LNCaP clone FGC (cell line): ENCODE measurements around the gene PPARD.
"Not testable (repeated sequence)": the region's sequence is repeated elsewhere in the genome, so short reads cannot be mapped to it uniquely, and the experiment has no call there.

Experiments used
- DNase-seq: peaks from one replicate; pipeline ENCODE4 v3.0.0-alpha.2; 2011; ENCODE audit warnings: low read depth
- H3K4me3 ChIP-seq: 2 replicates; pipeline ENCODE4 v1.5.1; 2011; ENCODE audit warnings: mild to moderate bottlenecking, low read depth, low read length, control low read depth
- TF ChIP-seq, protein P1 (sequence below): IDR thresholded peaks from 2 replicates; pipeline ENCODE4 v1.5.1; 2012; ENCODE audit warnings: mild to moderate bottlenecking; ENCODE audit not compliant: control insufficient read depth, insufficient read depth; ENCODE audit errors: extremely low read depth

The PPARD gene

DNA sequence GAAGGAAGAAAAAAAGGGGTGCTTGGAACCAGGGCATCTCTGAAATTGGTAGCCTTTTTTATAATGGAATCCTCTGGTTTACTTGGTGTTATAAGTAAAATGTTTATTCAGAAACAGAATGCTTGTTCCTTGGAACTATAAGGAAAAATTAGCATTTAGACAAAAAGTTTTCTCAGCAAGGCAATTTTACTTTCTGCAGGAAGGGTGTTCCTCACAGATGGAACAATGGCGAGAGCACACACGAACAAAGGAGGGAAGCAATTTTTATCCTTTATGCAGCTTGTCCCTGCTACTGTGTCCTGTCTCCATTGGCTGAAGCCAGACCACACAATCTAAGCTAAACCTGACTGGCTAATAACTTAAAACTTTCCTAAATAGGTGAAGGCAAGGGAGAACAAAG, 87.1 kb downstream of the PPARD start:
- DNase-seq: no peak
- TF ChIP-seq, protein P1, sequence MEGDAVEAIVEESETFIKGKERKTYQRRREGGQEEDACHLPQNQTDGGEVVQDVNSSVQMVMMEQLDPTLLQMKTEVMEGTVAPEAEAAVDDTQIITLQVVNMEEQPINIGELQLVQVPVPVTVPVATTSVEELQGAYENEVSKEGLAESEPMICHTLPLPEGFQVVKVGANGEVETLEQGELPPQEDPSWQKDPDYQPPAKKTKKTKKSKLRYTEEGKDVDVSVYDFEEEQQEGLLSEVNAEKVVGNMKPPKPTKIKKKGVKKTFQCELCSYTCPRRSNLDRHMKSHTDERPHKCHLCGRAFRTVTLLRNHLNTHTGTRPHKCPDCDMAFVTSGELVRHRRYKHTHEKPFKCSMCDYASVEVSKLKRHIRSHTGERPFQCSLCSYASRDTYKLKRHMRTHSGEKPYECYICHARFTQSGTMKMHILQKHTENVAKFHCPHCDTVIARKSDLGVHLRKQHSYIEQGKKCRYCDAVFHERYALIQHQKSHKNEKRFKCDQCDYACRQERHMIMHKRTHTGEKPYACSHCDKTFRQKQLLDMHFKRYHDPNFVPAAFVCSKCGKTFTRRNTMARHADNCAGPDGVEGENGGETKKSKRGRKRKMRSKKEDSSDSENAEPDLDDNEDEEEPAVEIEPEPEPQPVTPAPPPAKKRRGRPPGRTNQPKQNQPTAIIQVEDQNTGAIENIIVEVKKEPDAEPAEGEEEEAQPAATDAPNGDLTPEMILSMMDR: no peak
- H3K4me3 ChIP-seq: no peak overlapping the region

DNA sequence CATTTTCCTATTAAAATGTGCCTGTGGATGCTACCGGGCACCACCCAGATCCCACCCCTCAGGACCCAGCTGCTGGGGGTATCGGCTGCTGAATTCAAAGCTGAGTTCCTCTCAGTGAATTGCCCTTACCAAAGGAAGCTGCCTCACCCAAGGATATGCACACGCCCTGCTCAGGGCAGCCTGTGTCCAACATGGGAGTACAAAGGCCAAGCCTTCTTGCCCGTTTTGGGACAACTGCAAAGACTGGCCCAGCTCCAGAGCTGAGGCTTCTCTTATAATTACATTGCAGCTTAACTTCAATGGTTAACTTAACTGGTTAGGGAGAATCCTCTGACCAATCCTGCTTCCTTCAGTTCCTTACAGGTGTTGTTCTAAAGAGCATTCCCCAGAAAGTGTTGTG, 89.9 kb downstream of the PPARD start:
- TF ChIP-seq, protein P1: no peak
- H3K4me3 ChIP-seq: no peak overlapping the region
- DNase-seq: no peak

DNA sequence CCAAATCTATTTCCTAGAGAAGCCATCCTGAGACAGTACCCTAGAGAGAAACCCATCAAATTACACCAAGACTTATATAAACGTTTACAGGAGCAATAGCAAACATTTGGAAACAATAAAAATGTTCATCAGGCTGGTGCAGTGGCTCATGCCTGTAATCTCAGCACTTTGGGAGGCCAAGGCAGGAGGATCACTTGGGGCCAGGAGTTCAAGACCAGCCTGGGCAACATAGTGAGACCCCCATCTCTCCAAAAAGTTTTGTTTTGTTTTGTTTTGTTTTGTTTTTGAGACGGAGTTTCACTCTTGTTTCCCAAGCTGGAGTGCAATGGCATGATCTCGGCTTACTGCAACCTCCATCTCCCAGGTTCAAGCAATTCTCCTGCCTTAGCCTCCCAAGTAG, 90.3 kb downstream of the PPARD start:
- not testable (repeated sequence) for H3K4me3 ChIP-seq, DNase-seq

DNA sequence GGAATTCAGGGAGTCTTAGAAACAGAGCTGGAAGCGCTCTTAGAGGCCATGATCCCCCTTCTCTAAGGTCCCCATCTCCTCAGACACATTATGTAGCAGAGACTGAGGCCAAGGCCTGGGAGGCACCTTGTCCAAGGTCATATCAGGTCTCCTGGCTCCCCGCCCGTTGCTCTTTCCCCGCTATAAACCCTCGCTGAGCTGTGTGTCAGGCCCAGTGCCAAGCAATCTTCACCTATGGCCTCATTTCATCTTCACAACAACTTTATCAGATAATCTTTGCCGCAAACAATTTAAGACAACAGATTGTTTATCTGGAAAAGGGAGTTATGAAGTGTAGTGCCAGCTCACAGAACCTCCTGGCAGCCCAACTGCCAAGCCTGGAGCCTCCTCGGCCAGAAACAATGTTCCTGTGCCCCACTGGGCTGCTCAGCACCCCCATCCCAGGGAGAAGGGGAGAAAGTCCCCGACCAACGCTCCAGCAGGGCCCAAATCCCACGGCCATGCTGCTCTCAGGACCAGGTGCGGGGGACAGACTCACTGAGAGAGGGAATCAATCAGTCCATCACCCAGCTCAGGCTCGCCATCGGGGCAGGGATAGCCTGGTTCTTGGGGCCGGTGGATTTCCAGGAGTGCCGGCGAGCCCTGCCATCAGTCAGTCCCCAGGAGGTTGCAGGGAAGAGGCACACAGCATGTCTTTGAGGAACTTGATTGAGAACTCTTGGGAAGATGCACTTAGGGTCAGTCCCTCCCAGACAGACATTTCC, 92.9 kb downstream of the PPARD start:
- no peak overlapping the region for H3K4me3 ChIP-seq
- peak; percentile 90 for DNase-seq
- TF ChIP-seq, protein P1: no peak

DNA sequence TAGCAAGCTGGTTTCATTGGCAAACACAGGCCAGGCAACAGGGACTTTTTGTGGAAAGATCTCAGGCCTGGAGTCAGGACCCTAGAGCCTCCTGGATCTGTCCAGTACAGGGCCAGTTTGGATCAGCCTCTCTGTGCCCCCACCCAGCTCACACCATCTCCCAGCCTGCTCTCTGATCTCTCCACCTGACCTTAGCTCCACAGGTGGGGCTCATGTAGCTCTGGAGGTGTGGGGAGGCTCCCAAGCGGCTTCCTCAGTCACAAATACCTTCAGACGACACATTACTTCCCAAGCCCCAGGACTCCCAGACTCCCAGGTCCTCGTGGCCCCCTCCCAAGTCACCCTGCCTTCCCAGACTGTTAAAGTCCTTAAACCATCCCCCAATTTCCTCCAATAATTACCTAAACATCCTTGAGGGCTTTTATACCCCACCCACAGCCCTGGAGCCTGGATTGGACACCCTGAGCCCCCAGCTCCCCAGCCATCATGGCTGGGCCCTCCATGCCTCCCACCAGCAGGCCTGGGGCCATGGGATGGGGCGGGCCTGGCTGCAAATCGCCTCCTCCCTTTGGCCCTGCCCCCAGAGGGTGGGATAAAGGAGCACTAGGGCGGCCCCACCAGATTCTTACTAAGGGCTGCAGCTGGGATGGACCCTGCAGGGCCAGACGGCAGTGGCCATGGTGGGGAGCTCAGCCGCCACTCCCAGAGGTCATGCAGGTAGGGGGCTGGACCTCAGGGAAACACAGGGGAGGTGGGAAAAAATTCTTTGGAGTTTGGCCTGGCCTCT, 93.9 kb downstream of the PPARD start:
- TF ChIP-seq, protein P1: no peak
- DNase-seq: no peak
- H3K4me3 ChIP-seq: no peak overlapping the region

DNA sequence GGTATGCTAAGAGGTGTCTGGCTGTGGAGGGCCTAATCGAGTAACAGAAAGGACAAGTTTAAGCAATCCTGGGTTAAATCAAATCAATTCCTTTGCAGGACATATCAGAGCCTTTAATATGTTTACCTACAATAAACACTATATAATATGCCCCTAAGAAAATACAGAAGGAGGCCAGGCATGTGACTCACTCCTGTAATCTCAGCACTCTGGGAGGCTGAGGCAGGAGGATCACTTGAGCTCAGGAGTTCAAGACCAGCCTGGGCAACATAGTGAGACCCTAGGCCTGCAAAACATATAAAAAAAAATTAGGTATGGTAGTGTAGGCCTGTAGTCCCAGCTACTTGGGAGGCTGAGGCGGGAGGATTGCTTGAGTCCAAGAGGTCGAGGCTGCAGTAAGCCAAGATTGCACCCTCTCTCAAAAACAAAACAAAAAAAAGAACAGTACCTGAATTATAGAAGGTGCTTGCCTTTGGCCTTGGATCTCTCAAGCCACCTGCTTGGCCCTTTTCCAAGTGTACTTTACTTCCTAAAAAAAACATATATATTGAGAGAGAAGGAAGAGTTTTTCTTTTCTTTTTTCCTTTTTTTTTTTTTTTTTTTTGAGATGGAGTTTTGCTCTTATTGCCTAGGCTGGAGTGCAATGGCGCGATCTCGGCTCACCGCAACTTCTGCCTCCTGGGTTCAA, 96.2 kb downstream of the PPARD start:
- not testable (repeated sequence) for DNase-seq, H3K4me3 ChIP-seq

DNA sequence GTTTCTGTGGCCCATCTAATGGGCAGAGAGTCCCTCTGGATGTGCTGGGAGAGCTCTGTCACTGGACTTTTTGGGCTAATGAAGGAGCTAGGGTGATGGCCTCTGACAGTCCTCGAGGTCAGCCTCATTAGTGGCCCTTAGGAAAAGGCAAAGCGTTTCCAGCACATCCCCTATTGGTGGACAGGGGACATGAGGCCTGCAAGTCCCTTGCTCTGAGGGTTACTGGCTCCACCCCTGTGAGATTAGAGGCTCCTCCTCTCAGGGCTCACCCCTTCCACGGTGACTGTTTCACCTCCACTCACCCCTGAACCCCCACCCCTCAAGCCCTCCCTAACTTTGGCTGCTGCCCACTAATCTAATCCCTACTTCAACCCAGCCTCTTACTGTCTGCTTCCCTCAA, 97.0 kb downstream of the PPARD start:
- no peak for DNase-seq
- TF ChIP-seq, protein P1: no peak
- no peak overlapping the region for H3K4me3 ChIP-seq
